GM19324 (cell line): ENCODE measurements around the gene CCDC183.
"Not testable (repeated sequence)": the region's sequence is repeated elsewhere in the genome, so short reads cannot be mapped to it uniquely, and the experiment has no call there.

ENCODE experiments used
- ATAC-seq: cut with Tn5 transposase; IDR thresholded peaks from one replicate; pipeline ENCODE4 v1.9.1; 2021; ENCODE audit warnings: mild to moderate bottlenecking, moderate library complexity; ENCODE audit not compliant: unreplicated experiment, low FRiP score

Gene CCDC183

GRCh38 chr9:136823136-136824046, 27.3 kb downstream of the CCDC183 start:
- ATAC-seq: no peak

- no peak for ATAC-seq
Observed at GRCh38 chr9:136824496-136825225, 28.5 kb downstream of the CCDC183 start.

GRCh38 chr9:136825295-136826187, 29.4 kb downstream of the CCDC183 start:
- no peak for ATAC-seq

GRCh38 chr9:136826188-136826541, 30.0 kb downstream of the CCDC183 start:
- no peak for ATAC-seq

GRCh38 chr9:136826703-136827582, 30.8 kb downstream of the CCDC183 start:
- ATAC-seq: no peak

- ATAC-seq: no peak
Observed at GRCh38 chr9:136827794-136828473, 31.8 kb downstream of the CCDC183 start.

- ATAC-seq: no peak
Observed at GRCh38 chr9:136828474-136829140, 32.5 kb downstream of the CCDC183 start.

GRCh38 chr9:136829412-136829811, 33.3 kb downstream of the CCDC183 start:
- ATAC-seq: no peak

- ATAC-seq: no peak
Observed at GRCh38 chr9:136829981-136830885, 34.1 kb downstream of the CCDC183 start.

- ATAC-seq: no peak
Observed at GRCh38 chr9:136831002-136831719, 35.0 kb downstream of the CCDC183 start.

GRCh38 chr9:136831720-136832104, 35.6 kb downstream of the CCDC183 start:
- ATAC-seq: no peak

- no peak for ATAC-seq
Observed at GRCh38 chr9:136832581-136832980, 36.4 kb downstream of the CCDC183 start.

- ATAC-seq: not testable (repeated sequence)
Observed at GRCh38 chr9:136833381-136834048, 37.4 kb downstream of the CCDC183 start.

GRCh38 chr9:136835162-136835931, 39.2 kb downstream of the CCDC183 start:
- no peak for ATAC-seq

GRCh38 chr9:136835932-136836904, 40.1 kb downstream of the CCDC183 start:
- no peak for ATAC-seq
